Adrenal gland (tissue), 5 donors: ENCODE measurements around the gene RASSF5.

Experiments used
- POLR2A ChIP-seq, 2 donors: fragments of 450-650 bp; IDR thresholded peaks; one replicate each; pipeline ENCODE4 v1.6.1; 2017; ENCODE audit warnings: antibody characterized with exemption in 2 of 2, mild to moderate bottlenecking in 2 of 2, moderate library complexity in 1 of 2
- TF ChIP-seq, protein P1 (sequence below), 6 experiments: fragments of 450-650 bp in 4 of 6; fragments of 200-600 bp in 2 of 6; sonication (generic) in 1 of 6; IDR thresholded peaks; 1 replicate in 5 of 6; 2 replicates in 1 of 6; pipeline versions ENCODE4 v1.5.1 to v1.8.0; 2016 to 2021; ENCODE audit warnings: antibody characterized with exemption in 6 of 6, mild to moderate bottlenecking in 2 of 6, moderate library complexity in 1 of 6
- donor health status: DM: no; HTN: no; CAD: no.

DNA sequence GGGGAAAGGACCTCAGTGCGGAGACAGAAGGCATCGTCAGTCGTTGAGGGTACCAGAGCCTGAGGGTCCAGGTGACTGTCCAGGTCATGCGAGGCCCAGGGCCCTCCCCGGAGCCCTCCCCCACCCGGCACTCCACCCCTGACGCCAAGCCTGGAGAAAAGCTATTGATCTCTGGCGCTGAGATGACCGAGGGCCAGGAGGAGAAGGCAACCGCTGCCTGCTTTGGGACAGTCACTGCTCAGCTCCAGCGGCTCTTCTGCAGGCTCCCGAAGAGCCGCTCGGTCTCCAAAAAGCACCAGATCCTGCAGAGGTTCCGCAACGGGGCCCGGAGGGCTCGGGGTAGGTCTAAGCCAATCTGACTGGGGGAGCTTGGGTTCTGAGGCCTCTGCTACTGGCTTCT, 10.9 kb downstream of the RASSF5 start:
- TF ChIP-seq, protein P1, sequence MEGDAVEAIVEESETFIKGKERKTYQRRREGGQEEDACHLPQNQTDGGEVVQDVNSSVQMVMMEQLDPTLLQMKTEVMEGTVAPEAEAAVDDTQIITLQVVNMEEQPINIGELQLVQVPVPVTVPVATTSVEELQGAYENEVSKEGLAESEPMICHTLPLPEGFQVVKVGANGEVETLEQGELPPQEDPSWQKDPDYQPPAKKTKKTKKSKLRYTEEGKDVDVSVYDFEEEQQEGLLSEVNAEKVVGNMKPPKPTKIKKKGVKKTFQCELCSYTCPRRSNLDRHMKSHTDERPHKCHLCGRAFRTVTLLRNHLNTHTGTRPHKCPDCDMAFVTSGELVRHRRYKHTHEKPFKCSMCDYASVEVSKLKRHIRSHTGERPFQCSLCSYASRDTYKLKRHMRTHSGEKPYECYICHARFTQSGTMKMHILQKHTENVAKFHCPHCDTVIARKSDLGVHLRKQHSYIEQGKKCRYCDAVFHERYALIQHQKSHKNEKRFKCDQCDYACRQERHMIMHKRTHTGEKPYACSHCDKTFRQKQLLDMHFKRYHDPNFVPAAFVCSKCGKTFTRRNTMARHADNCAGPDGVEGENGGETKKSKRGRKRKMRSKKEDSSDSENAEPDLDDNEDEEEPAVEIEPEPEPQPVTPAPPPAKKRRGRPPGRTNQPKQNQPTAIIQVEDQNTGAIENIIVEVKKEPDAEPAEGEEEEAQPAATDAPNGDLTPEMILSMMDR (IDR thresholded peaks at IDR 0.05), result no peak
- no peak for TF ChIP-seq POLR2A (IDR thresholded peaks at IDR 0.05)
